Measurements from ENCODE around the gene ERAS. TPM values are rescaled to one million over a fixed set of nuclear protein-coding genes. Genes with fewer than 3 reads are reported as not detected.

ERAS gene
- total RNA-seq, 4 donors from 2014 or later = not detected

GRCh38 chrX:48806081-48806480 lies 20.2 kb upstream of the ERAS start:
- Histone ChIP-seq H3K36me3 (peaks cover 0 to 36% (median 0%) of the 10 kb centered on the region in 3 donors), H3K27ac (no peak overlapping the region), H3K4me3 (no peak overlapping the region), H3K4me1 (peaks cover 0 to 8% (median 3%) of the 10 kb centered on the region in 4 donors), H3K27me3 (no peaks in the 10 kb centered on the region), H3K9me3 (no peaks in the 10 kb centered on the region)
- TF ChIP-seq EP300 (IDR thresholded peaks at IDR 0.05) (no peak), POLR2A (IDR thresholded peaks at IDR 0.05) (no peak), CTCF (IDR thresholded peaks at IDR 0.05) (no peak)
- WGBS, 2 donors = 78 to 100% methylated on average over 3 to 4 of the region's 4 CpGs
- DNase-seq (ENCODE audit: low spot score in 2 of 2) = no peak

- H3K4me3 ChIP-seq = no peak overlapping the region
- peaks cover 0 to 72% (median 0%) of the 10 kb centered on the region in 3 donors for H3K36me3 ChIP-seq
- H3K4me1 ChIP-seq = no peaks in the 10 kb centered on the region
- no peak overlapping the region for H3K27ac ChIP-seq
- no peak for DNase-seq (ENCODE audit: low spot score in 2 of 2)
- H3K9me3 ChIP-seq = no peaks in the 10 kb centered on the region
- no peaks in the 10 kb centered on the region for H3K27me3 ChIP-seq
- WGBS, 2 donors = 82 to 96% methylated on average over 8 of the region's 8 CpGs
- no peak for TF ChIP-seq POLR2A (IDR thresholded peaks at IDR 0.05)
- TF ChIP-seq EP300 (IDR thresholded peaks at IDR 0.05) = no peak
- TF ChIP-seq CTCF (IDR thresholded peaks at IDR 0.05) = no peak
Observed at GRCh38 chrX:48813644-48814043, 12.7 kb upstream of the ERAS start.

- H3K36me3 ChIP-seq = peaks cover 0 to 83% (median 0%) of the 10 kb centered on the region in 3 donors
- no peak for DNase-seq (ENCODE audit: low spot score in 2 of 2)
- WGBS, 2 donors = 80 to 91% methylated on average over 4 to 8 of the region's 8 CpGs
Observed at GRCh38 chrX:48814722-48815121, 11.6 kb upstream of the ERAS start.

GRCh38 chrX:48815266-48815665 lies 11.0 kb upstream of the ERAS start:
- H3K27me3 ChIP-seq = no peaks in the 10 kb centered on the region
- H3K36me3 ChIP-seq = peaks cover 0 to 84% (median 0%) of the 10 kb centered on the region in 3 donors
- no peak for DNase-seq (ENCODE audit: low spot score in 2 of 2)
- H3K9me3 ChIP-seq = no peaks in the 10 kb centered on the region
- no peaks in the 10 kb centered on the region for H3K4me1 ChIP-seq
- TF ChIP-seq EP300 (IDR thresholded peaks at IDR 0.05) (no peak), CTCF (IDR thresholded peaks at IDR 0.05) (no peak), POLR2A (IDR thresholded peaks at IDR 0.05) (no peak)
- H3K27ac ChIP-seq = no peak overlapping the region
- WGBS, 2 donors = 92% methylated on average over 5 to 8 of the region's 8 CpGs
- no peak overlapping the region for H3K4me3 ChIP-seq

More at GRCh38 chrX:48814722-48815121, 11.6 kb upstream of the ERAS start:
- Histone ChIP-seq H3K27ac (no peak overlapping the region), H3K27me3 (no peaks in the 10 kb centered on the region), H3K4me1 (no peaks in the 10 kb centered on the region), H3K4me3 (no peak overlapping the region), H3K9me3 (no peaks in the 10 kb centered on the region)
- no peak for TF ChIP-seq POLR2A (IDR thresholded peaks at IDR 0.05)
- TF ChIP-seq EP300 (IDR thresholded peaks at IDR 0.05) = no peak
- TF ChIP-seq CTCF (IDR thresholded peaks at IDR 0.05) = no peak

- H3K4me1 ChIP-seq = no peaks in the 10 kb centered on the region
- no peak for TF ChIP-seq CTCF (IDR thresholded peaks at IDR 0.05)
- TF ChIP-seq EP300 (IDR thresholded peaks at IDR 0.05) = no peak
- no peak for TF ChIP-seq POLR2A (IDR thresholded peaks at IDR 0.05)
- WGBS, 2 donors = 87 to 93% methylated on average over 8 to 17 of the region's 18 CpGs
- peaks cover 0 to 84% (median 0%) of the 10 kb centered on the region in 3 donors for H3K36me3 ChIP-seq
- no peak overlapping the region for H3K4me3 ChIP-seq
- no peak for DNase-seq (ENCODE audit: low spot score in 2 of 2)
- no peaks in the 10 kb centered on the region for H3K27me3 ChIP-seq
- H3K9me3 ChIP-seq = no peaks in the 10 kb centered on the region
- no peak overlapping the region for H3K27ac ChIP-seq
Observed at GRCh38 chrX:48816014-48816810, 10.1 kb upstream of the ERAS start.
